ENCODE results near the gene SPIRE1.

The SPIRE1 gene

DNA sequence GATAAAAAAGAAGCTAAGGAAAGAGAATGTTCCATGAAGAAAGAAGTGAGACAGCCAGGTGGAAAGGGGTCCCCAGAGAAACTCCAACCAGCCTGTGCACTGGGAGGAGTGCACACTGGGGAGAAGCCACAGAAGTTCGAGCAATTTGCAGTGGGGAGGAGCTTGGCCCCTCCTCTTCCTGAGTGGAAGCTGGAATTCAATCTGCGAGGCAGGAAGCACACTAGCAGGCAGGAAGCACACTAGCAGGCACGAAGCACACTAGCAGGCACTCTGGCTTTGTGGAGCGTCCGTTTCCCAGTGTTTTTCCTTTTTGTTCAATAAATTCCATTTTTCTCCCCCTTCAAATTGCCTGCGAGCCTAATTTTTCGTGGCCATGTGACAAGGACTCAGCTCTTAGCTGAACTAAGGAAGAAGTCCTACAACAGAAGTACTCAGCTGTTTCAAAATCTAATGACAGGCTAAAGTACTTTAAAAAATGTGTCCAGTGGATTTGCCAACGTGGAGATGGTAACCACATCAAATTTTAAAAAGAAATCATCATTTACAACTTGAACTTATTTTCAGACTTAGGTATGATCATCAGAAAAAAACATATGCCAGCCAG is 21.4 kb upstream of the SPIRE1 start:
- Histone ChIP-seq H3K9me3 (ENCODE audit: control insufficient read depth in 2 of 2, low read length in 2 of 2) (no peaks in the 10 kb centered on the region), H3K9ac (ENCODE audit: low read length in 2 of 2) (peak overlapping the region; percentile 37 to 60)

DNA sequence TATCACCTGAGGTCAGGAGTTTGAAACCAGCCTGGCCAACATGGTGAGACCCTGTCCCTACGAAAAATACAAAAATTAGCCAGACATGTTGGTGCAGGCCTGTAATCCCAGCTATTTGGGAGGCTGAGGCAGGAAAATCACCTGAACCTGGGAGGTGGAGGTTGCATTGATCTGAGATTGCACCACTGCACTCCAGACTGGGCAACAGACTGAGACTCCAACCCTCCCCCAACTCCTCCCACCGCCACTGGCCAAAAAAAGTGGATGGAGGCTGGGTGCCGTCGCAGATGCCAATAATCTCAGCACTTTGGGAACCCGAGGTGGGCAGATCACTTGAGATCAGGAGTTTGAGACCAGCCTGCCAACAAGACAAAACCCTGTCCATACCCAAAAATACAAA is 10.1 kb upstream of the SPIRE1 start:
- Histone ChIP-seq H3K27ac (ENCODE audit: low read length) (no peak overlapping the region), H3K9ac (ENCODE audit: low read length in 2 of 2) (no peak overlapping the region), H3K36me3 (ENCODE audit: control insufficient read depth in 2 of 2, insufficient read depth in 2 of 2, low read length in 2 of 2) (peaks cover 0 to 3% of the 10 kb centered on the region in 2 donors), H3K9me3 (ENCODE audit: control insufficient read depth in 2 of 2, low read length in 2 of 2) (no peaks in the 10 kb centered on the region), H3K4me3 (ENCODE audit: low read length in 2 of 2) (no peak overlapping the region), H3K4me1 (ENCODE audit: control insufficient read depth, insufficient read depth, low read length) (no peaks in the 10 kb centered on the region), H3K27me3 (ENCODE audit: control insufficient read depth in 1 of 2, insufficient read depth in 2 of 2, low read length in 2 of 2) (no peaks in the 10 kb centered on the region)

More for the DNA sequence above, 21.4 kb upstream of the SPIRE1 start:
- Histone ChIP-seq H3K36me3 (ENCODE audit: control insufficient read depth in 2 of 2, insufficient read depth in 2 of 2, low read length in 2 of 2) (peaks cover 2 to 6% of the 10 kb centered on the region in 2 donors), H3K4me3 (ENCODE audit: low read length in 2 of 2) (peak overlapping the region; percentile 51 to 57), H3K4me1 (ENCODE audit: control insufficient read depth, insufficient read depth, low read length) (no peaks in the 10 kb centered on the region), H3K27me3 (ENCODE audit: control insufficient read depth in 1 of 2, insufficient read depth in 2 of 2, low read length in 2 of 2) (no peaks in the 10 kb centered on the region), H3K27ac (ENCODE audit: low read length) (peak overlapping the region; percentile 62)

DNA sequence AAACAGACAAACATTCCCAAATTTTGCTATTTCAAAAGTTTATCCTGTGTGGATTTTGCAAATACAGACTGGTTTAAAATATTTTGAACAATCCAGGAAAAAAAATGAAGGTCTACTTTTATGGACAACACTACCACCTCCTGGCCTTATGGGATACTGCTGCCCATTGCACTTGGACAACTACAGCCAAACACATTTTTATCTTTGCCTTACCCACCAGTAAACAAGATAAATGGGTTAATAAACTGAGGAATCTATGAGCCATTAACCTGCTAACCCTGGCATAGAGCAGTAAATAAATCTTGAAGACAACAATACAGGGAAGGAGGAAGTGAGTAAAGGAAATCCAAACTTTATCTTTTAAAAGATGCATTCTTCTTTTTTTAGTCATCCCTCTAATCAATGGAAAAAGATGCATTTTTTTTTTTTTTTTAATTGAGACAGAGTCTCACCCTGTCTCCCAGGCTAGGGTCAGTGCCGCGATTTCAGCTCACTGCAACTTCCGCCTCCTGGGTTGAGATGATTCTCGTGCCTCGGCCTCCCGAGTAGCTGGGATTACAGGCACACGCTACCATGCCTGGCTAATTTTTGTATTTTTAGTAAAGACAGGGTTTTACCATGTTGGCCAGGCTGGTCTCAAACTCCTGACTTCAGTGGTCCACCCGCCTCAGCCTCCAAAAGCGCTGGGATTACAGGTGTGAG is 2.1 kb upstream of the SPIRE1 start:
- peaks cover 4% of the 10 kb centered on the region for H3K4me1 ChIP-seq (ENCODE audit: control insufficient read depth, insufficient read depth, low read length)
- no peak overlapping the region for H3K4me3 ChIP-seq (ENCODE audit: low read length in 2 of 2)
- no peaks in the 10 kb centered on the region for H3K9me3 ChIP-seq (ENCODE audit: control insufficient read depth in 2 of 2, low read length in 2 of 2)
- H3K27ac ChIP-seq (ENCODE audit: low read length), result no peak overlapping the region
- H3K27me3 ChIP-seq (ENCODE audit: control insufficient read depth in 1 of 2, insufficient read depth in 2 of 2, low read length in 2 of 2), result no peaks in the 10 kb centered on the region
- peaks cover 0 to 2% of the 10 kb centered on the region in 2 donors for H3K36me3 ChIP-seq (ENCODE audit: control insufficient read depth in 2 of 2, insufficient read depth in 2 of 2, low read length in 2 of 2)
- no peak overlapping the region for H3K9ac ChIP-seq (ENCODE audit: low read length in 2 of 2)

DNA sequence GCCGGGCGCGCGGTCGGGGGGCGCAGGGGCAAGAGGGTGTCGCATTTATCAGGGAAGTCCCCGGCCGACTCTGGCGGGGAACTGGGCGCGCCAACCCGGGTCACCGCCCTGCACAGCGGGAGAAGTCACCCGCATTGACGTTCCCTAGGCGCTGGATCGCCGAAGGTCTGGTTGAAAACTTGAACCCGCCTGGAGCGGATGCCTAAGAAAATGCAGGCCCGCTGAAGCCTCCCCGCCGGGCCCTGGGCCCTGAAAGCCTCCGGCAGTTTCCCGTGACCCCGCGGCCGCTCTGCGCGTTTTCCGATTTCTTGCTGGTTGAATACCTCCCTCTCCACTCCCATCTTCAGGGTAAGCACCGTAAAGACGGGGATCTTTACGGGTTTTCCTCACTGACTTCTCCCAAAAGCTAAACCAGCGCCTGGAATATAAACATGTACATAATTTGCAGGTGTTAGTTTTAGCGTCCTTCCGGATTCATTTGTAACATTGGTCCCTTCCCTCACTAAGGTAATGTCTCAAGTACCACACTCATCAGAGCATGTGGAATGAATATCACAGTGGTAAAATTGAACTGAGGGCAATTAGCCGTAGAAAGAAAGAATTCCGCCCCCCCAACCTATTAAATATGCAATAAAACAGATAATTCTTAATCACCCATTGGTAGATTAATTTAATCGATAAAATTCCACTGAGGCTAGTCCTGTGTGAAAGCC is 675 bp upstream of the SPIRE1 start:
- no peaks in the 10 kb centered on the region for H3K27me3 ChIP-seq (ENCODE audit: control insufficient read depth in 1 of 2, insufficient read depth in 2 of 2, low read length in 2 of 2)
- H3K9ac ChIP-seq (ENCODE audit: low read length in 2 of 2), result peak overlapping the region; percentile 15 to 42
- H3K27ac ChIP-seq (ENCODE audit: low read length), result peak overlapping the region; percentile 53
- H3K4me1 ChIP-seq (ENCODE audit: control insufficient read depth, insufficient read depth, low read length), result peaks cover 4% of the 10 kb centered on the region
- H3K4me3 ChIP-seq (ENCODE audit: low read length in 2 of 2), result peak overlapping the region; percentile 32 to 76
- H3K9me3 ChIP-seq (ENCODE audit: control insufficient read depth in 2 of 2, low read length in 2 of 2), result no peaks in the 10 kb centered on the region
- H3K36me3 ChIP-seq (ENCODE audit: control insufficient read depth in 2 of 2, insufficient read depth in 2 of 2, low read length in 2 of 2), result no peaks in the 10 kb centered on the region

DNA sequence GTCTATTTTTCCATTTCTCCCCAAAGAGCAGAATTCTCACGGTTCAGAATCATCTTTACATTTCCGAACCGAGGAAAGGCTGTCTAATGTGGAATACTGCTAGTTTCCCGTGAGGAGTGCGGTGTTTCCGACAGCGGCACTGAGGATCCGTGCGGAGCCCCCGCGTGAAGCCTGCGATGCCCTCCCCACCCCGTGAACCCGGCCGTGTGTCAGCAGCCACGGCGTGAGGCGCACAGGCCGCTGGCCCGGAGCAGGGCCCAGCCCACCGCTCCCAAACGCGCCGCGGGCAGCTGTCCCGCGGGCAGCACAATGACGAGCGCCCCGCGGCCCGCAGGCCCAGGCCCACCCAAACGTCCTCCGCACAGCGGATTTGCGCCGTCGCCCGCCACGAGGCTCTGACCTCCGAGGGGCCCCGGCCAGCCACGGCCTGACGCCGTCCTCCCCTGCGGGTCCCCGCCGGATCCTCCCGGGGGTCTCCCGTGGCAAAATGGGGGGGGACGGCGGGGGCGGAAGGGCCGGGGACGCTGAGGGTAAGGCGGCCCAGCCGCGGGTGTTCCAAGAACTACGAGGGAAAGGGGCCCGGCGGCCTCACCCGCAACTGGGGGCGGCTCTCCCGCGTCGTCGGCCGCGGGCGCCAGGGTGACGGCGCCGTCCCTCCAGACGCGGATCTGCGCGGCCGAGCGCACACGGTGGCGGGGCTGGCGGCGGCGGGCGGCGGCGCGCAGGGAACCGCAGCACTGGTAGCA is 796 bp downstream of the SPIRE1 start:
- Histone ChIP-seq H3K27ac (ENCODE audit: low read length) (peak overlapping the region; percentile 78), H3K27me3 (ENCODE audit: control insufficient read depth in 1 of 2, insufficient read depth in 2 of 2, low read length in 2 of 2) (no peaks in the 10 kb centered on the region), H3K36me3 (ENCODE audit: control insufficient read depth in 2 of 2, insufficient read depth in 2 of 2, low read length in 2 of 2) (no peaks in the 10 kb centered on the region), H3K4me3 (ENCODE audit: low read length in 2 of 2) (peak overlapping the region; percentile 76 to 87), H3K9me3 (ENCODE audit: control insufficient read depth in 2 of 2, low read length in 2 of 2) (no peaks in the 10 kb centered on the region), H3K9ac (ENCODE audit: low read length in 2 of 2) (peak overlapping the region; percentile 70 to 81), H3K4me1 (ENCODE audit: control insufficient read depth, insufficient read depth, low read length) (peaks cover 8% of the 10 kb centered on the region)

DNA sequence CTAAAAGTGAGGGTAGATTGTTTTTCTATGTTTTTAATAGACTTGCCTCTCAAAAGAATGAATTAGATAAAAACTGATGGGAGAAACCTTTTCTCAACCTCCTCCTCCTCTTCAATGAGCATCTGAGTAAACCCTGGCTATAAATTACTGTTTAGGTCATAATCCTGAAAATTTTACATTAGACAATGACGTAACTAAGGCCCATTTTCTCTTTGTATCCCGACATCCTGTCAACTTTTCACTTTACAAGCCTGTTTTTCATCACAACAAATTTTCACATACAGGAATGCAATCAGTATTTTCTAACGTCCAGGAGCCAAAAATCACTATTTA is 1.3 kb downstream of the SPIRE1 start:
- peak overlapping the region; percentile 78 for H3K27ac ChIP-seq (ENCODE audit: low read length)
- H3K36me3 ChIP-seq (ENCODE audit: control insufficient read depth in 2 of 2, insufficient read depth in 2 of 2, low read length in 2 of 2), result no peaks in the 10 kb centered on the region
- no peaks in the 10 kb centered on the region for H3K27me3 ChIP-seq (ENCODE audit: control insufficient read depth in 1 of 2, insufficient read depth in 2 of 2, low read length in 2 of 2)
- H3K4me3 ChIP-seq (ENCODE audit: low read length in 2 of 2), result peak overlapping the region; percentile 76 to 87
- peaks cover 8% of the 10 kb centered on the region for H3K4me1 ChIP-seq (ENCODE audit: control insufficient read depth, insufficient read depth, low read length)
- no peaks in the 10 kb centered on the region for H3K9me3 ChIP-seq (ENCODE audit: control insufficient read depth in 2 of 2, low read length in 2 of 2)
- peak overlapping the region; percentile 70 to 81 for H3K9ac ChIP-seq (ENCODE audit: low read length in 2 of 2)

DNA sequence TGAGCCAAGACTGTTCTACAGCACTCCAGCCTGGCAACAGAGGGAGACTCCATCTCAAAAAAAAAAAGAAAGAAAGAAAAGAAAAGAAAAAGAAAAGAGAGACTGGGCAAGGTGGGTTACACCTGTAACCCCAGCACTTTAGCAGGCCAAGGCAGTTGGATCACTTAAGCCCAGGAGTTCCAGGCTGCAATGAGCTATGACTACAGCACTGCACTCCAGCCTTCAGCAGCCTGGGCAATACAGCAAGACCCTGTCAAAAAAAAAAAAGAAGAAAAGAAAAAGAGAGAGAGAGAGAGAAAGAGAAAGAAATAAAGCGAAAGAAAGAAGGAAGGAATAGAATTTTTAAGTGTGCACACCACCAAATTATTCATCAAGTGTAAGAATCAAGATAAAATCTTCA is 2.9 kb downstream of the SPIRE1 start:
- H3K4me1 ChIP-seq (ENCODE audit: control insufficient read depth, insufficient read depth, low read length), result peaks cover 8% of the 10 kb centered on the region
- no peak overlapping the region for H3K9ac ChIP-seq (ENCODE audit: low read length in 2 of 2)
- no peaks in the 10 kb centered on the region for H3K9me3 ChIP-seq (ENCODE audit: control insufficient read depth in 2 of 2, low read length in 2 of 2)
- H3K27me3 ChIP-seq (ENCODE audit: control insufficient read depth in 1 of 2, insufficient read depth in 2 of 2, low read length in 2 of 2), result no peaks in the 10 kb centered on the region
- H3K36me3 ChIP-seq (ENCODE audit: control insufficient read depth in 2 of 2, insufficient read depth in 2 of 2, low read length in 2 of 2), result no peaks in the 10 kb centered on the region
- no peak overlapping the region for H3K4me3 ChIP-seq (ENCODE audit: low read length in 2 of 2)
- no peak overlapping the region for H3K27ac ChIP-seq (ENCODE audit: low read length)

DNA sequence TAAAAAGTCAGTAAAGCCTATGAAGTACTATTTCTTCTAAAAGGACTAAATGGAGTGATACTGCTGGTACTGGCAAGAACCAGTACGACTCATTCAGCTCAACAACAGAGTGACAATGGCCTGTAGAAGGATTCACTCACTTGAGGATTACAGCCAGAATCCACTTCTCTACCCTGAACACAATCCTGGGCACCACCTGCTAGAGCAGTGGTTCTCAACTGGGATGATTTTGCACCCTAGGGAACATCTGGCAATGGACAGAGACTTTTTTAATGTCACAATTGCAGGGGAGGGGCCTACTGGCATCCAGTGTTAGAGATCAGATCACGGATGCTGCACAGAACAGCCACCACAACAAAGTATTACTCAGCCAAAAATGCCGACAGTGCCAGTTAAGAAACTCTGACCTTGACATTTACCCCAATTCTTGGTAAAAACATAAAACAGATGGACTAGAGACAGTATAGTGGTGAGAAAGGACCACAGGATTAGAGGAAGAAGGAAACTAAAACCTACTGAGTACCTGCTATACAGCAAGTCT is 5.0 kb downstream of the SPIRE1 start:
- H3K4me1 ChIP-seq (ENCODE audit: control insufficient read depth, insufficient read depth, low read length), result peaks cover 4% of the 10 kb centered on the region
- H3K9me3 ChIP-seq (ENCODE audit: control insufficient read depth in 2 of 2, low read length in 2 of 2), result no peaks in the 10 kb centered on the region
- no peaks in the 10 kb centered on the region for H3K27me3 ChIP-seq (ENCODE audit: control insufficient read depth in 1 of 2, insufficient read depth in 2 of 2, low read length in 2 of 2)
- H3K4me3 ChIP-seq (ENCODE audit: low read length in 2 of 2), result no peak overlapping the region
- no peaks in the 10 kb centered on the region for H3K36me3 ChIP-seq (ENCODE audit: control insufficient read depth in 2 of 2, insufficient read depth in 2 of 2, low read length in 2 of 2)
- no peak overlapping the region for H3K27ac ChIP-seq (ENCODE audit: low read length)
- peak overlapping the region in 1 of 2 donors; percentile 30 for H3K9ac ChIP-seq (ENCODE audit: low read length in 2 of 2)

DNA sequence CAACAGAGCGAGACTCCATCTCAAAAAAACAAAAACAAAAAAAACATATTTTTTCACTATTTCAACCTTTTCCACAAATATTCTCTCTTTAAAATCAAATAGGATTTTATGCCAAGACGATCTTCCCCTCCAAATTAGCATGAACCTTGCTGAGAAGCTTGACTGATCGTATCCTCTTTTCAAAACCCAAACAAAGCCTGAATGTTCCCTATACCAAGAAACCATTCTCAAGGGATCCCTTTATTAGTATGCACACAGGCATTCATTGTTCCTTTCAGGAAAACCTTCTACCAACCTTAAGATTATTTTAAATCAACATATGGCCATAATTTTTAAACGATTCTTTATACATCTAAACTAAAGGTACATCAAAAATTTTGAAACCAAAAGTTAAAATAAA is 6.3 kb downstream of the SPIRE1 start:
- Histone ChIP-seq H3K27ac (ENCODE audit: low read length) (no peak overlapping the region), H3K36me3 (ENCODE audit: control insufficient read depth in 2 of 2, insufficient read depth in 2 of 2, low read length in 2 of 2) (no peaks in the 10 kb centered on the region)

DNA sequence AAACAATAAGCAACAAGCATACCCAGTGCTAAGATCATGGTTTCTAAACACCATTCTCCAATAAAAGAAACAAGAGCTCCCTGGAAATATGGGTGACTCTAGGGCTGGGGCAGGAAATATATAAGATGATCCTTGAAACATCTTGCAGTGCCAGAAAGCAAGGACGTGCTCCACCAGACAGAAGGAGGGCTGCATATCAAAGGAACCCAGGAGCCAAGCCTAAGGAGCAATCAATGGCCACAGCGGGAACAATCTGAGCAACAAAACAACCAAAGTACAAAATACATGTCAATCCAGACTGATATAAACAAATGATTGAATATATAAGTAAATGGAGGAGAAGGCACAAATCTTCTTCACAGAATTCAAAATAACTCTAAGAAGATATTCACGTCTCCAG is 10.1 kb downstream of the SPIRE1 start:
- H3K27me3 ChIP-seq (ENCODE audit: control insufficient read depth in 1 of 2, insufficient read depth in 2 of 2, low read length in 2 of 2), result no peaks in the 10 kb centered on the region
- peaks cover 14% of the 10 kb centered on the region for H3K4me1 ChIP-seq (ENCODE audit: control insufficient read depth, insufficient read depth, low read length)
- no peaks in the 10 kb centered on the region for H3K36me3 ChIP-seq (ENCODE audit: control insufficient read depth in 2 of 2, insufficient read depth in 2 of 2, low read length in 2 of 2)
- H3K4me3 ChIP-seq (ENCODE audit: low read length in 2 of 2), result no peak overlapping the region
- no peak overlapping the region for H3K9ac ChIP-seq (ENCODE audit: low read length in 2 of 2)
- H3K9me3 ChIP-seq (ENCODE audit: control insufficient read depth in 2 of 2, low read length in 2 of 2), result no peaks in the 10 kb centered on the region
- no peak overlapping the region for H3K27ac ChIP-seq (ENCODE audit: low read length)

More for the DNA sequence above, 6.3 kb downstream of the SPIRE1 start:
- H3K9ac ChIP-seq (ENCODE audit: low read length in 2 of 2), result no peak overlapping the region
- H3K27me3 ChIP-seq (ENCODE audit: control insufficient read depth in 1 of 2, insufficient read depth in 2 of 2, low read length in 2 of 2), result no peaks in the 10 kb centered on the region
- no peaks in the 10 kb centered on the region for H3K9me3 ChIP-seq (ENCODE audit: control insufficient read depth in 2 of 2, low read length in 2 of 2)
- peaks cover 4% of the 10 kb centered on the region for H3K4me1 ChIP-seq (ENCODE audit: control insufficient read depth, insufficient read depth, low read length)
- no peak overlapping the region for H3K4me3 ChIP-seq (ENCODE audit: low read length in 2 of 2)

Measured in stomach smooth muscle (tissue), 2 donors.